Peyer's patch (tissue), 4 donors: Measurements from ENCODE around the gene MRPL1. TPM values are rescaled to one million over a fixed set of nuclear protein-coding genes. Genes with fewer than 3 reads are reported as not detected.
"Not testable (repeated sequence)": the region's sequence is repeated elsewhere in the genome, so short reads cannot be mapped to it uniquely, and the experiment has no call there.

Source experiments
- DNase-seq, 3 donors: peaks; one replicate each; pipeline ENCODE4 v3.0.0-alpha.2; 2017 to 2019
- H3K27ac ChIP-seq, 4 donors: fragments of 200-600 bp; sonication (generic); one replicate each; pipeline ENCODE4 v1.5.1; 2016 to 2019
- H3K27me3 ChIP-seq, 2 donors: fragments of 200-600 bp; sonication (generic); one replicate each; pipeline ENCODE4 v1.5.1; 2019
- H3K36me3 ChIP-seq, 3 donors: fragments of 200-600 bp; sonication (generic); one replicate each; pipeline ENCODE4 v1.5.1; 2016 to 2019
- H3K4me1 ChIP-seq, 4 donors: fragments of 200-600 bp; sonication (generic); one replicate each; pipeline ENCODE4 v1.5.1; 2016 to 2019
- H3K4me3 ChIP-seq, 4 donors: fragments of 200-600 bp; sonication (generic); 1 replicate in 3 of 4; 2 replicates in 1 of 4; pipeline ENCODE4 v1.5.1; 2016 to 2019; ENCODE audit warnings: mild to moderate bottlenecking in 1 of 4
- H3K9me3 ChIP-seq, 4 donors: fragments of 200-600 bp; sonication (generic); one replicate each; pipeline ENCODE4 v1.5.1; 2016 to 2019; ENCODE audit warnings: mild to moderate bottlenecking in 1 of 4
- POLR2A ChIP-seq, 2 donors: fragments of 450-650 bp; IDR thresholded peaks; one replicate each; pipeline ENCODE4 v1.5.1; 2017; ENCODE audit warnings: antibody characterized with exemption in 2 of 2, mild to moderate bottlenecking in 2 of 2, moderate library complexity in 2 of 2
- total RNA-seq, 4 donors: library from RNA; depleted of rRNA; stranded (reverse); fragments of >200 nt; gene quantifications; one replicate each; pipeline ENCODE4 v1.1.0, GENCODE V29; 2016
- TF ChIP-seq, protein P1 (sequence below), 6 experiments: fragments of 450-650 bp in 4 of 6; fragments of 200-600 bp in 2 of 6; sonication (generic) in 1 of 6; IDR thresholded peaks; one replicate each; pipeline ENCODE4 v1.5.1; 2017 to 2019; ENCODE audit warnings: antibody characterized with exemption in 6 of 6, mild to moderate bottlenecking in 3 of 6, moderate library complexity in 1 of 6

MRPL1 gene
- total RNA-seq, 4 donors from 2014 or later: 12.8 to 30.5 (median 16.8) TPM

DNA sequence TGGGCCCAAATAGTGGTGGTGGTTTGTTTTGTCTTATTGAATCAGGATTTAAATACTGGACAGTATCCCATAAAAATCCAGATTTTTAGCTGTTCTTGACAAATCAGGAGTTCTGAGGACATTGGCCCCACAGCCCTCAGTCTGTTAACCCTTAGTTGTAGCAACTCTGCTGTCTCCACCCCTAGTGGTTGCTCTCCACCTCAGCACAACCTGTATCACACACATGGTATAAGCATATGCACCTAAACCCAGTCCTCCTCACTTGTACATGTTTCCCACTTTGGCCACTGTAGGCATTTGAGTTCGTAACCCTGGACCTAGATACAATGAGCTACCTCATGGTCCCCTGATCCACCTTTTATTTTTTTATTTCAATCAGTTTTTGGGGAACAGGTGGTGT lies 75.9 kb downstream of the MRPL1 start:
- no peak for DNase-seq
- H3K36me3 ChIP-seq: peaks cover 0 to 9% (median 0%) of the 10 kb centered on the region in 3 donors
- H3K27me3 ChIP-seq: no peaks in the 10 kb centered on the region
- no peak overlapping the region for H3K4me3 ChIP-seq
- no peaks in the 10 kb centered on the region for H3K9me3 ChIP-seq
- no peaks in the 10 kb centered on the region for H3K4me1 ChIP-seq
- no peak for TF ChIP-seq POLR2A (IDR thresholded peaks at IDR 0.05)
- TF ChIP-seq, protein P1, sequence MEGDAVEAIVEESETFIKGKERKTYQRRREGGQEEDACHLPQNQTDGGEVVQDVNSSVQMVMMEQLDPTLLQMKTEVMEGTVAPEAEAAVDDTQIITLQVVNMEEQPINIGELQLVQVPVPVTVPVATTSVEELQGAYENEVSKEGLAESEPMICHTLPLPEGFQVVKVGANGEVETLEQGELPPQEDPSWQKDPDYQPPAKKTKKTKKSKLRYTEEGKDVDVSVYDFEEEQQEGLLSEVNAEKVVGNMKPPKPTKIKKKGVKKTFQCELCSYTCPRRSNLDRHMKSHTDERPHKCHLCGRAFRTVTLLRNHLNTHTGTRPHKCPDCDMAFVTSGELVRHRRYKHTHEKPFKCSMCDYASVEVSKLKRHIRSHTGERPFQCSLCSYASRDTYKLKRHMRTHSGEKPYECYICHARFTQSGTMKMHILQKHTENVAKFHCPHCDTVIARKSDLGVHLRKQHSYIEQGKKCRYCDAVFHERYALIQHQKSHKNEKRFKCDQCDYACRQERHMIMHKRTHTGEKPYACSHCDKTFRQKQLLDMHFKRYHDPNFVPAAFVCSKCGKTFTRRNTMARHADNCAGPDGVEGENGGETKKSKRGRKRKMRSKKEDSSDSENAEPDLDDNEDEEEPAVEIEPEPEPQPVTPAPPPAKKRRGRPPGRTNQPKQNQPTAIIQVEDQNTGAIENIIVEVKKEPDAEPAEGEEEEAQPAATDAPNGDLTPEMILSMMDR (IDR thresholded peaks at IDR 0.05): no peak
- no peak overlapping the region for H3K27ac ChIP-seq

DNA sequence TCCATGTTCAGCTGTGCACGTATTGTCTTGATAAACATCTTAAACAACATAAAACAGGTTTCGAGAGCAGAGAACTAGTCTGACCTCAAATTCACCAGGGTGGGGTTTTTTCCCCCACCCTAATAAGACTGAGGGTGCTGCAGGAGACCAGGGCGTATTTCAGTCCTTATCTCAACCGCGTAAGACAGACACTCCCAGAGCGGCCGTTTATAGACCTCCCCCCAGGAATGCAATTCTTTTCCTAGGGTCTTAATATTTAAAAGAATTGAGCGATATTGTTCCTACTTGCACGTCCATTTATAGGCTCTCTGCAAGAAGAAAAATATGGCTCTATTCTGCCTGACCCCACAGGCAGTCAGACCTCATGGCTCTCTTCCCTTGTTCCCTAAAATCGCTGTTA lies 83.3 kb downstream of the MRPL1 start:
- not testable (repeated sequence) for H3K4me3 ChIP-seq, H3K4me1 ChIP-seq, H3K27me3 ChIP-seq, H3K9me3 ChIP-seq, H3K27ac ChIP-seq, DNase-seq
- peaks cover 0 to 13% (median 0%) of the 10 kb centered on the region in 3 donors for H3K36me3 ChIP-seq

DNA sequence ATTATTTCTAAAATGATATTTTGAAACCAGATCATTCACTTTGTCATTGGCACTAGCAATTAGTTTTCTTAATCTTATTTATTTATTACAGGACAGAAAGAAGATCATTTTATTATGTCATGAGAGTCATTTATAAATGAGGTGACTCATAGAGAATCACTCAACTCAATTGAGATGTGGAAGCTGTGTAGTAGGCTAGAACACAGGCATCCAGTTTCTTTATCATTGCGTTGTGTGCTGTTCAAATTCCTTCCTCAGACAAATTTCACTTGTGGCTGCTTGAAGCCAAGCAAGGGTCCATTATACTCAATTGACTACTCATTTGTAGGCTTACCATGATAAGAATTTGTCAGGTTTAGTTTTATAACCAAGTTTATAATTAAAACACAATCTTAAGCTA lies 87.6 kb downstream of the MRPL1 start:
- DNase-seq: no peak
- no peaks in the 10 kb centered on the region for H3K4me1 ChIP-seq
- H3K27ac ChIP-seq: no peak overlapping the region
- TF ChIP-seq, protein P1 (IDR thresholded peaks at IDR 0.05): no peak
- TF ChIP-seq POLR2A (IDR thresholded peaks at IDR 0.05): no peak
- H3K4me3 ChIP-seq: no peak overlapping the region
- H3K36me3 ChIP-seq: peaks cover 0 to 13% (median 0%) of the 10 kb centered on the region in 3 donors
- H3K9me3 ChIP-seq: peaks cover 0 to 6% (median 0%) of the 10 kb centered on the region in 4 donors
- no peaks in the 10 kb centered on the region for H3K27me3 ChIP-seq

- no peak for DNase-seq
- no peaks in the 10 kb centered on the region for H3K9me3 ChIP-seq
- H3K36me3 ChIP-seq: peaks cover 0 to 11% (median 0%) of the 10 kb centered on the region in 3 donors
- H3K4me1 ChIP-seq: no peaks in the 10 kb centered on the region
- H3K27me3 ChIP-seq: no peaks in the 10 kb centered on the region
- TF ChIP-seq, protein P1 (IDR thresholded peaks at IDR 0.05): no peak
- no peak for TF ChIP-seq POLR2A (IDR thresholded peaks at IDR 0.05)
- H3K4me3 ChIP-seq: no peak overlapping the region
- H3K27ac ChIP-seq: no peak overlapping the region
Observed at GRCh38 chr4:77952457-77952856, 89.8 kb downstream of the MRPL1 start.

GRCh38 chr4:77954690-77955089 lies 92.1 kb downstream of the MRPL1 start:
- Histone ChIP-seq H3K9me3 (no peaks in the 10 kb centered on the region), H3K36me3 (peaks cover 0 to 11% (median 0%) of the 10 kb centered on the region in 3 donors), H3K27me3 (no peaks in the 10 kb centered on the region), H3K27ac (no peak overlapping the region), H3K4me1 (no peaks in the 10 kb centered on the region), H3K4me3 (no peak overlapping the region)
- DNase-seq: no peak
- no peak for TF ChIP-seq POLR2A (IDR thresholded peaks at IDR 0.05)
- TF ChIP-seq, protein P1 (IDR thresholded peaks at IDR 0.05): no peak

GRCh38 chr4:77956917-77957316 lies 94.3 kb downstream of the MRPL1 start:
- Histone ChIP-seq H3K4me3 (no peak overlapping the region), H3K36me3 (peaks cover 0 to 11% (median 0%) of the 10 kb centered on the region in 3 donors), H3K27ac (no peak overlapping the region), H3K4me1 (no peaks in the 10 kb centered on the region), H3K27me3 (no peaks in the 10 kb centered on the region), H3K9me3 (no peaks in the 10 kb centered on the region)
- no peak for TF ChIP-seq POLR2A (IDR thresholded peaks at IDR 0.05)
- TF ChIP-seq, protein P1 (IDR thresholded peaks at IDR 0.05): no peak
- DNase-seq: no peak
